Ishikawa (cell line): ENCODE data around the gene SERGEF.

ENCODE experiments used
- CEBPB ChIP-seq: IDR thresholded peaks from 2 replicates; pipeline ENCODE4 v1.6.1; 2012
- CREB1 ChIP-seq: IDR thresholded peaks from 2 replicates; pipeline ENCODE4 v1.6.1; 2012; ENCODE audit warnings: low read depth
- EGR1 ChIP-seq: IDR thresholded peaks from 2 replicates; pipeline ENCODE4 v1.6.1; 2012
- EP300 ChIP-seq: IDR thresholded peaks from 2 replicates; pipeline ENCODE4 v1.6.1; 2012; ENCODE audit warnings: borderline replicate concordance
- FOXM1 ChIP-seq: IDR thresholded peaks from 2 replicates; pipeline ENCODE4 v1.6.1; 2012; ENCODE audit warnings: low read depth, borderline replicate concordance
- RAD21 ChIP-seq: IDR thresholded peaks from 2 replicates; pipeline ENCODE4 v1.6.1; 2012; ENCODE audit warnings: low read depth
- TAF1 ChIP-seq: IDR thresholded peaks from 2 replicates; pipeline ENCODE4 v1.6.1; 2012; ENCODE audit warnings: low read depth, mild to moderate bottlenecking
- TCF12 ChIP-seq: IDR thresholded peaks from 2 replicates; pipeline ENCODE4 v1.6.1; 2012; ENCODE audit warnings: low read depth
- TEAD4 ChIP-seq: IDR thresholded peaks from 2 replicates; pipeline ENCODE4 v1.6.1; 2012
- USF1 ChIP-seq: IDR thresholded peaks from 2 replicates; pipeline ENCODE4 v1.6.1; 2012
- YY1 ChIP-seq: IDR thresholded peaks from 2 replicates; pipeline ENCODE4 v1.6.1; 2012; ENCODE audit warnings: low read depth
- ZBTB7A ChIP-seq: IDR thresholded peaks from 2 replicates; pipeline ENCODE4 v1.6.1; 2012; ENCODE audit warnings: low read depth
- TF ChIP-seq, protein P1 (sequence below): IDR thresholded peaks from 2 replicates; pipeline ENCODE4 v1.6.1; 2012
- TF ChIP-seq, protein P2 (sequence below): IDR thresholded peaks from 2 replicates; pipeline ENCODE4 v1.6.1; 2012; ENCODE audit warnings: low read depth, mild to moderate bottlenecking

- TF ChIP-seq YY1 (no peak), FOXM1 (no peak), CREB1 (no peak), USF1 (no peak), CEBPB (no peak), EP300 (no peak), TEAD4 (no peak), ZBTB7A (no peak), TAF1 (no peak), RAD21 (peak; percentile 70), EGR1 (no peak), TCF12 (no peak)
- TF ChIP-seq, protein P1, sequence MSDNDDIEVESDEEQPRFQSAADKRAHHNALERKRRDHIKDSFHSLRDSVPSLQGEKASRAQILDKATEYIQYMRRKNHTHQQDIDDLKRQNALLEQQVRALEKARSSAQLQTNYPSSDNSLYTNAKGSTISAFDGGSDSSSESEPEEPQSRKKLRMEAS: no peak
- TF ChIP-seq, protein P2, sequence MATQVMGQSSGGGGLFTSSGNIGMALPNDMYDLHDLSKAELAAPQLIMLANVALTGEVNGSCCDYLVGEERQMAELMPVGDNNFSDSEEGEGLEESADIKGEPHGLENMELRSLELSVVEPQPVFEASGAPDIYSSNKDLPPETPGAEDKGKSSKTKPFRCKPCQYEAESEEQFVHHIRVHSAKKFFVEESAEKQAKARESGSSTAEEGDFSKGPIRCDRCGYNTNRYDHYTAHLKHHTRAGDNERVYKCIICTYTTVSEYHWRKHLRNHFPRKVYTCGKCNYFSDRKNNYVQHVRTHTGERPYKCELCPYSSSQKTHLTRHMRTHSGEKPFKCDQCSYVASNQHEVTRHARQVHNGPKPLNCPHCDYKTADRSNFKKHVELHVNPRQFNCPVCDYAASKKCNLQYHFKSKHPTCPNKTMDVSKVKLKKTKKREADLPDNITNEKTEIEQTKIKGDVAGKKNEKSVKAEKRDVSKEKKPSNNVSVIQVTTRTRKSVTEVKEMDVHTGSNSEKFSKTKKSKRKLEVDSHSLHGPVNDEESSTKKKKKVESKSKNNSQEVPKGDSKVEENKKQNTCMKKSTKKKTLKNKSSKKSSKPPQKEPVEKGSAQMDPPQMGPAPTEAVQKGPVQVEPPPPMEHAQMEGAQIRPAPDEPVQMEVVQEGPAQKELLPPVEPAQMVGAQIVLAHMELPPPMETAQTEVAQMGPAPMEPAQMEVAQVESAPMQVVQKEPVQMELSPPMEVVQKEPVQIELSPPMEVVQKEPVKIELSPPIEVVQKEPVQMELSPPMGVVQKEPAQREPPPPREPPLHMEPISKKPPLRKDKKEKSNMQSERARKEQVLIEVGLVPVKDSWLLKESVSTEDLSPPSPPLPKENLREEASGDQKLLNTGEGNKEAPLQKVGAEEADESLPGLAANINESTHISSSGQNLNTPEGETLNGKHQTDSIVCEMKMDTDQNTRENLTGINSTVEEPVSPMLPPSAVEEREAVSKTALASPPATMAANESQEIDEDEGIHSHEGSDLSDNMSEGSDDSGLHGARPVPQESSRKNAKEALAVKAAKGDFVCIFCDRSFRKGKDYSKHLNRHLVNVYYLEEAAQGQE: no peak
These were observed 20.9 kb downstream of the SERGEF start for GRCh38 chr11:17991783-17992433.
